Brain microvascular endothelial cell (primary cell): ENCODE results near the gene DLG2.
"Not testable (repeated sequence)": the region's sequence is repeated elsewhere in the genome, so short reads cannot be mapped to it uniquely, and the experiment has no call there.

Experiments used
- DNase-seq: peaks from one replicate; pipeline ENCODE4 v3.0.0-alpha.2; 2020
- H3K27ac ChIP-seq: fragments of 250-450 bp; sonication (Bioruptor Pico); 2 replicates; pipeline ENCODE4 v1.5.1; 2020; ENCODE audit warnings: mild to moderate bottlenecking, moderate library complexity
- H3K27me3 ChIP-seq: fragments of 250-450 bp; sonication (Bioruptor Pico); replicated peaks from 2 replicates; pipeline ENCODE4 v1.5.1; 2020; ENCODE audit warnings: mild to moderate bottlenecking
- H3K36me3 ChIP-seq: fragments of 250-450 bp; sonication (Bioruptor Pico); replicated peaks from 2 replicates; pipeline ENCODE4 v1.5.1; 2020; ENCODE audit warnings: mild to moderate bottlenecking
- H3K4me3 ChIP-seq: 2 replicates; pipeline ENCODE4 v1.5.1; 2011; ENCODE audit warnings: low read depth, mild to moderate bottlenecking, control low read depth, low read length, moderate library complexity
- CTCF ChIP-seq: IDR thresholded peaks from 2 replicates; pipeline ENCODE4 v1.5.1; 2011; ENCODE audit warnings: low read depth, mild to moderate bottlenecking, moderate library complexity, low read length, control low read depth, inconsistent platforms; ENCODE audit errors: missing control alignments
- in situ Hi-C: cut with HindIII; loops from 2 replicates; pipeline ENCODE4 v1.10.0; 2017; ENCODE audit warnings: low sequenced_read_pairs, low pct_ligation_motif_present

The DLG2 gene

DNA sequence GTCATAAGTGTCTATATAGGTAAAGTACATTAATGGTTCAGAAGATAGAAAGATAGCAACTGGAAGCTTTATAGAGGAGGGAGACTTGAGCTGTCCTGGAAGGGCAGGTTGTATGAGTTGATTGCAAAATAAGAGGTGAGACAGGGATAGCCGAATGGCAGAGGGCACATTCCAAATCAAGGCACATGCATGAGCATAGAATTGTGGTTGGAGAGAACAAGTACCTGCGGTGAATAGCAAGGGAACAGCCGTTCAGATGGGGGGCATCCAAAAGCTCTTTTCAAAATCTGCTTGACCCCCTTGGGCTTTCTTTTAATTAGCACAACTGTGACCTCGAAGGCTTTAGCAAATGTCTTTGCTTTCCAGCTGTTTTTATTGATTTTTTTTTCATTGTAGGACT, 1868.0 kb downstream of the DLG2 start:
- in situ Hi-C loops = no loop called here
- Histone ChIP-seq H3K27me3 (no peaks in the 10 kb centered on the region), H3K36me3 (no peaks in the 10 kb centered on the region)

DNA sequence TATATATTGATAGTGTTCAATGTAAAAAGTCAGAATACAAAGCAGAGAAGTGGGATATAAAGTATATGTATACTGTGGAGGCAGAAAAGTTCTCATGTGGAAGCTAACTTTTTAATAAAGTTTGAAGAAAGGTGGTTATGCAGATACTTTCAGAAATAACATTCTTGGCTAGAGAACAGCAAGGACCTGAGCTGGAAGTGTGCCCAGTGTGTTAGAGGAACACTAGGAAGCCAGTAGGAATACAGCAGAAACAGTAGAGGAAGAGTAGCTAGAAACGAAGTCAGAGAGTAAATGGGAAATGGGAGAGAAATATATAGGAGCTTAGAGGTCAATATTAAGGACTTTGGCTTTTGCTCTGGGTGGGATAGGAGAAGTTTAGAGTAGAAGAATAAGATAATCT, 1876.1 kb downstream of the DLG2 start:
- no peak for TF ChIP-seq CTCF
- in situ Hi-C loops = no loop called here

More for the DNA sequence above, 1868.0 kb downstream of the DLG2 start:
- TF ChIP-seq CTCF = no peak
- no peak for DNase-seq
- no peak overlapping the region for H3K4me3 ChIP-seq
- H3K27ac ChIP-seq = no peak overlapping the region

DNA sequence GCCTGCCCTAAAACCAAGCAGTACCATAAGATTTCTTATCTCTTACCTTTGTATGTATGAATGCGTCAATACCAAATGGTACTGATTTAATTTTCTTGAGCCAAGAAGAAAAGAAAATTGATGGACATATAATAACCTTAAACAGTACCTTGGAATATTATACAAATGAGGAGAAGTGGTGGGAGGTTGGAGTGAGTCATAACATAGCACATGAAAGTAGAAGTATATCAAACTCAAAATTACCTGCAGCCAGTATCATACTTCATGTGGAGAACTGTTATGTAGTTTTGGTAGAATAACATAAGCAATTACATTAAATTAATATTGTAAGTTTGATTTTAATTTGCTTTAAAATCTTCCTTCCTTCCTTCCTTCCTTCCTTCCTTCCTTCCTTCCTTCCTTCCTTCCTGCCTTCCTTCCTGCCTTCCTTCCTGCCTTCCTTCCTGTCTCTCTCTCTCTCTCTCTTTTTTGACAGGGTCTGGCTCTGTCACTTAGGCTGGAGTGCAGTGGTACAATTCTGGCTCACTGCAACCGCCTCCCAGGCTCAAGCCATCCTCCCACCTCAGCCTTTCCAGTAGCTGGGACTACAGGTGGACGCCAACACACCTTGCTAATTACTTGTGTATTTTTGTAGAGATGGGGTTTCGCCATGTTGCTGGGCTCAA, 1880.1 kb downstream of the DLG2 start:
- DNase-seq = no peak
- H3K27me3 ChIP-seq = no peaks in the 10 kb centered on the region
- TF ChIP-seq CTCF = no peak
- in situ Hi-C loops = no loop called here
- no peaks in the 10 kb centered on the region for H3K36me3 ChIP-seq
- H3K27ac ChIP-seq = no peak overlapping the region
- no peak overlapping the region for H3K4me3 ChIP-seq

More for the DNA sequence above, 1876.1 kb downstream of the DLG2 start:
- Histone ChIP-seq H3K27me3 (no peaks in the 10 kb centered on the region), H3K4me3 (no peak overlapping the region), H3K36me3 (no peaks in the 10 kb centered on the region), H3K27ac (no peak overlapping the region)
- DNase-seq = no peak

DNA sequence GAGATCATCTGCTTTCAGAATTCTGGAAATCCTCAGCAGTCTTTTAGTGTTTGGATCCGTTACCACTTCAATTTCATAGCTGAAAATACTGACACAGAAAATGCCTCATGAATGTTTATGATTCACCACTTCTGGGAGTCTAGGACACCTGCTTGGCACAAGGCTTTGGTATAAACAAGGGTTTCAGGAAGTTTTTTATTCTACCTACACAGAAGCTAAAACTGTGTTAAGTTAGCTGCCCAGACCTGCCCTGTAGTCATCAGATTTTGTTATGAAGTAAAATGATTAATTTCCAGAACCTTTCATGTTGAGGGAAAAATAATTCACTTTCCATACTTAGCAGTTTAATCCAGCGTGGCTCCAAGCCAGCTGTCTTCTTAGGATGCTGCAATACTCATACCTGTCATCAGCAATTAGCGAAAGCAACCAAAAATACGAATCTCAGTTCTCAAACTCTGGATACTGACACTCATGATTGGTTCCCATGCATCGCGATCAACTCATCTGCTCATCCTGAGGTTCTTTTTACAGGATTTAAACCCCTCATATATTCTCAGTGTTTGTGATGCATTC, 1882.4 kb downstream of the DLG2 start:
- H3K4me3 ChIP-seq = no peak overlapping the region

GRCh38 chr11:83736684-83737083, 1890.5 kb downstream of the DLG2 start:
- no peak for TF ChIP-seq CTCF

More for the DNA sequence above, 1882.4 kb downstream of the DLG2 start:
- no peak for DNase-seq
- no peak for TF ChIP-seq CTCF
- in situ Hi-C loops = no loop called here
- H3K27ac ChIP-seq = no peak overlapping the region
- no peaks in the 10 kb centered on the region for H3K36me3 ChIP-seq
- no peaks in the 10 kb centered on the region for H3K27me3 ChIP-seq

DNA sequence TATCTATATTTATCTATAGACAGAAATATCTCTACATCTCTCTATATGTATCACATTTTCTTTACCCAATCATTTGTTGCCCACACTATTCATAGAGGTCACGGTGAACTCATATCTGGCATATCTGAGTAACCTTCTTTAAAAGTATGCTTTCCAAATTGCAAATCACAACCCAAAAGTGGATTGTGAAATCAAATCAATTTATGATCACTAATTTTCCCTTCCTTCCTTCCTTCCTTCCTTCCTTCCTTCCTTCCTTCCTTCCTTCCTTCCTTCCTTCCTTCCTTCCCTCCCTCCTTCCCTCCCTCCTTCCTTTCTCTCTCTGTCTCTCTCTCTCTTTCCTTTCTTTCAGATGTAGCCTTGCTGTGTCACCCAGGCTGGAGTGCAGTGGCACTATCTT, 1893.0 kb downstream of the DLG2 start:
- in situ Hi-C loops = no loop called here
- H3K27me3 ChIP-seq = no peaks in the 10 kb centered on the region
- H3K27ac ChIP-seq = no peak overlapping the region
- no peaks in the 10 kb centered on the region for H3K36me3 ChIP-seq
- H3K4me3 ChIP-seq = no peak overlapping the region
- TF ChIP-seq CTCF = no peak
- DNase-seq = no peak

More at GRCh38 chr11:83736684-83737083, 1890.5 kb downstream of the DLG2 start:
- H3K27me3 ChIP-seq = no peaks in the 10 kb centered on the region
- no peaks in the 10 kb centered on the region for H3K36me3 ChIP-seq
- H3K4me3 ChIP-seq = no peak overlapping the region
- no peak overlapping the region for H3K27ac ChIP-seq
- in situ Hi-C loops = no loop called here
- DNase-seq = no peak

DNA sequence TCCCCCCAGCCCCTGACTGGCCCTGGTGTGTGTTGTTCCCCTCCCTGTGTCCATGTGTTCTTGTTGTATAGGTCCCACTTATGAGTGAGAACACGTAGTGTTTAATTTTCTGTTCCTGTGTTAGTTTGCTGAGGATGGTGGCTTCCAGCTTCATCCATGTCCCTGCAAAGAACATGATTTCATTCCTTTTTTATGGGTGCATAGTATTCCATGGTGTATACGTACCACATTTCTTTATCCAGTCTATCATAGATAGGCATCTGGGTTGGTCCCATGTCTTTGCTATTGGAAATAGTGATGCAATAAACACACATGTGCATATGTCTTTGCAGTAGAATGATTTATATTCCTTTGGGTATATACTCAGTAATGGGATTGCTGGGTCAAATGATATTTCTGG, 1895.9 kb downstream of the DLG2 start:
- H3K4me3 ChIP-seq, in situ Hi-C loops, H3K27me3 ChIP-seq, H3K27ac ChIP-seq, DNase-seq, H3K36me3 ChIP-seq: not testable (repeated sequence)
